Spleen (tissue), 11 donors: ENCODE measurements around the gene ITGB2. TPM values are rescaled to one million over a fixed set of nuclear protein-coding genes. Genes with fewer than 3 reads are reported as not detected.
A peak's percentile ranks its signal among the peaks of the same experiment; 100 is the strongest.

Source experiments
- DNase-seq: peaks from one replicate; pipeline ENCODE4 v3.0.0-alpha.2; 2020
- H3K27ac ChIP-seq, 8 donors: fragments of 200-600 bp; sonication (generic) in 7 of 8; 1 replicate in 4 of 8; 2 replicates in 4 of 8; pipeline versions ENCODE4 v1.5.0 to v1.8.0; 2016 to 2021; ENCODE audit warnings: inconsistent platforms in 4 of 8, mild to moderate bottlenecking in 4 of 8, moderate library complexity in 1 of 8
- H3K27me3 ChIP-seq, 7 donors: fragments of 200-600 bp; sonication (generic) in 6 of 7; replicated peaks in 1 of 7; 1 replicate in 4 of 7; 2 replicates in 3 of 7; pipeline versions ENCODE4 v1.5.0 to v1.8.0; 2016 to 2021; ENCODE audit warnings: inconsistent platforms in 3 of 7, mild to moderate bottlenecking in 1 of 7
- H3K36me3 ChIP-seq, 6 donors: fragments of 200-600 bp; sonication (generic) in 5 of 6; 1 replicate in 4 of 6; 2 replicates in 2 of 6; pipeline versions ENCODE4 v1.5.0 to v1.8.0; 2016 to 2021; ENCODE audit warnings: inconsistent platforms in 2 of 6
- H3K4me1 ChIP-seq, 6 donors: fragments of 200-600 bp; sonication (generic) in 5 of 6; 1 replicate in 3 of 6; 2 replicates in 3 of 6; pipeline versions ENCODE4 v1.5.0 to v1.8.0; 2016 to 2021; ENCODE audit warnings: inconsistent platforms in 3 of 6
- H3K4me3 ChIP-seq, 8 donors: fragments of 200-600 bp; sonication (generic) in 7 of 8; 1 replicate in 4 of 8; 2 replicates in 4 of 8; pipeline versions ENCODE4 v1.5.0 to v1.8.0; 2016 to 2021; ENCODE audit warnings: inconsistent platforms in 4 of 8, mild to moderate bottlenecking in 4 of 8, moderate library complexity in 2 of 8
- H3K9me3 ChIP-seq, 8 donors: fragments of 200-600 bp; sonication (generic) in 7 of 8; 1 replicate in 4 of 8; 2 replicates in 4 of 8; pipeline versions ENCODE4 v1.5.0 to v1.8.0; 2016 to 2021; ENCODE audit warnings: inconsistent platforms in 4 of 8
- POLR2A ChIP-seq, 3 donors: fragments of 450-650 bp; IDR thresholded peaks; one replicate each; pipeline ENCODE4 v1.5.1; 2017; ENCODE audit warnings: antibody characterized with exemption in 3 of 3, mild to moderate bottlenecking in 1 of 3
- POLR2AphosphoS5 ChIP-seq, 3 donors: sonication (generic); formaldehyde crosslinking; IDR thresholded peaks; one replicate each; pipeline ENCODE4 v1.5.1; 2017; ENCODE audit warnings: antibody characterized with exemption in 3 of 3
- WGBS, 5 donors: extraction: QIAGEN DNeasy Blood & Tissue Kit in 3 of 5; methylation state at CpG; one replicate each; pipeline versions ENCODE4 v1.1.5 to v1.1.7; 2013 to 2018; 5-methylcytosine and 5-hydroxymethylcytosine counted together
- intact Hi-C: fragments of 100-400 bp; cut with DNase I; formaldehyde crosslinking; loops from one replicate; pipeline ENCODE4 v1.15.0; 2023; ENCODE audit warnings: low total_unique reads
- polyA plus RNA-seq, 3 donors: library from polyadenylated mRNA; stranded (reverse); fragments of 200-250 nt; gene quantifications; one replicate each; pipeline ENCODE4 v1.2.1, GENCODE V29; 2013
- total RNA-seq, 7 donors: library from RNA; depleted of rRNA in 3 of 7; stranded (reverse); fragments of >200 nt in 3 of 7; fragmentation: NEBNext Ultra II Directional in 4 of 7; extraction: Animal tissue kit (Norgen Biotek cat#: 25700) in 4 of 7; gene quantifications; one replicate each; pipeline versions ENCODE4 v1.1.0 to v1.2.1, GENCODE V29; 2016 to 2021
- TF ChIP-seq, protein P1 (sequence below), 11 experiments: fragments of 200-600 bp in 7 of 11; fragments of 450-650 bp in 4 of 11; sonication (generic) in 4 of 11; IDR thresholded peaks in 8 of 11; conservative IDR thresholded peaks in 3 of 11; 1 replicate in 7 of 11; 2 replicates in 4 of 11; pipeline versions ENCODE4 v1.4.0 to v1.8.0; 2016 to 2021; ENCODE audit warnings: antibody characterized with exemption in 11 of 11, inconsistent platforms in 4 of 11, mild to moderate bottlenecking in 1 of 11
- donor health status: healthy with polysubstance abuse.
- donor health status: DM: no; HTN: no; CAD: no; lungs with moderate emphysema.
- donor health status: DM: no; HTN: no; CAD: no.
- donor health status: Bipolar disorder and iron deficiency.
- donor health status: healthy.
- donor health status: DM: no; HTN: no; CAD: no.
- donor health status: DM: yes; HTN: yes; CAD: no.

ITGB2 gene
- total and polyA plus RNA-seq, 10 donors, result 92.1 to 754 (median 338) TPM

- Histone ChIP-seq H3K9me3 (no peaks in the 10 kb centered on the region), H3K4me3 (no peak overlapping the region), H3K4me1 (peaks cover 8 to 89% (median 45%) of the 10 kb centered on the region in 6 donors), H3K27me3 (no peaks in the 10 kb centered on the region), H3K36me3 (peaks cover 0 to 89% (median 21%) of the 10 kb centered on the region in 6 donors), H3K27ac (peak overlapping the region in 1 of 8 donors; percentile 9)
- 92 to 97% (median 94%) methylated on average over 11 to 18 of the region's 18 CpGs for WGBS, 5 donors
- TF ChIP-seq POLR2A (IDR thresholded peaks at IDR 0.05), result no peak
- TF ChIP-seq, protein P1, sequence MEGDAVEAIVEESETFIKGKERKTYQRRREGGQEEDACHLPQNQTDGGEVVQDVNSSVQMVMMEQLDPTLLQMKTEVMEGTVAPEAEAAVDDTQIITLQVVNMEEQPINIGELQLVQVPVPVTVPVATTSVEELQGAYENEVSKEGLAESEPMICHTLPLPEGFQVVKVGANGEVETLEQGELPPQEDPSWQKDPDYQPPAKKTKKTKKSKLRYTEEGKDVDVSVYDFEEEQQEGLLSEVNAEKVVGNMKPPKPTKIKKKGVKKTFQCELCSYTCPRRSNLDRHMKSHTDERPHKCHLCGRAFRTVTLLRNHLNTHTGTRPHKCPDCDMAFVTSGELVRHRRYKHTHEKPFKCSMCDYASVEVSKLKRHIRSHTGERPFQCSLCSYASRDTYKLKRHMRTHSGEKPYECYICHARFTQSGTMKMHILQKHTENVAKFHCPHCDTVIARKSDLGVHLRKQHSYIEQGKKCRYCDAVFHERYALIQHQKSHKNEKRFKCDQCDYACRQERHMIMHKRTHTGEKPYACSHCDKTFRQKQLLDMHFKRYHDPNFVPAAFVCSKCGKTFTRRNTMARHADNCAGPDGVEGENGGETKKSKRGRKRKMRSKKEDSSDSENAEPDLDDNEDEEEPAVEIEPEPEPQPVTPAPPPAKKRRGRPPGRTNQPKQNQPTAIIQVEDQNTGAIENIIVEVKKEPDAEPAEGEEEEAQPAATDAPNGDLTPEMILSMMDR (IDR thresholded peaks at IDR 0.05 in 8 of 11, conservative IDR thresholded peaks at IDR 0.05 in 3 of 11), result no peak
- no peak for TF ChIP-seq POLR2AphosphoS5 (IDR thresholded peaks at IDR 0.05)
- DNase-seq, result peak; percentile 67
- intact Hi-C loops, result no loop called here
Observed at GRCh38 chr21:44950351-44950750, 29.7 kb upstream of the ITGB2 start.

DNA sequence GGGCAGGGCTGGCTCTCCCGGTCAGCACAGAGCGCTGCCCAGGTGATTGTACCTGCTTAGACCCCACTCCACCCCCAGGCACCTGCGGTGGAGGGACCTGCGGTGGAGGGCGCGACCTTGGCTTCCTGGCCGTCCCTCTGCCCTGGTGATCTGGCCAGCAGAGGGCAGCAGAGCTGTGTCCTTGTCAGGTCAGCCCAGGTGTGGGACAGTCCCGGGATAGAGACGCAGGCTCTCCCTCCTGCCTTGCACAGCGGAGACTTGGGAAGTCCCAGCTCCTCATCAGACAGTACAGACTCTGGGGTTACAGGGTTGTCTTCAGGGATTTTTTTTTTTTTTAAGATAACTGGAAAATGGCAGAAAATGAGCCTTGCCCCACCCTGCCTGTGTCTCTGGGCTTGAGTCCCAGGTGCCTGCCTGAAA lies 29.1 kb upstream of the ITGB2 start:
- DNase-seq, result peak; percentile 96
- 8 to 17% (median 17%) methylated on average over 9 to 10 of the region's 10 CpGs for WGBS, 5 donors
- H3K27me3 ChIP-seq, result no peaks in the 10 kb centered on the region
- no peak overlapping the region for H3K4me3 ChIP-seq
- peaks cover 8 to 89% (median 44%) of the 10 kb centered on the region in 6 donors for H3K4me1 ChIP-seq
- H3K36me3 ChIP-seq, result peaks cover 0 to 89% (median 27%) of the 10 kb centered on the region in 6 donors
- no peaks in the 10 kb centered on the region for H3K9me3 ChIP-seq
- peak overlapping the region in 2 of 8 donors; percentile 9 to 19 for H3K27ac ChIP-seq
- TF ChIP-seq POLR2A (IDR thresholded peaks at IDR 0.05) (no peak), POLR2AphosphoS5 (IDR thresholded peaks at IDR 0.05) (peak; percentile 51 to 66 (median 62))
- TF ChIP-seq, protein P1 (IDR thresholded peaks at IDR 0.05 in 8 of 11, conservative IDR thresholded peaks at IDR 0.05 in 3 of 11), result peak; percentile 89 to 98 (median 95)
- intact Hi-C loops, result loop anchor here (5.0 kb wide), 1 partner anchor 178 kb away; no protein-coding TSS in a partner anchor

DNA sequence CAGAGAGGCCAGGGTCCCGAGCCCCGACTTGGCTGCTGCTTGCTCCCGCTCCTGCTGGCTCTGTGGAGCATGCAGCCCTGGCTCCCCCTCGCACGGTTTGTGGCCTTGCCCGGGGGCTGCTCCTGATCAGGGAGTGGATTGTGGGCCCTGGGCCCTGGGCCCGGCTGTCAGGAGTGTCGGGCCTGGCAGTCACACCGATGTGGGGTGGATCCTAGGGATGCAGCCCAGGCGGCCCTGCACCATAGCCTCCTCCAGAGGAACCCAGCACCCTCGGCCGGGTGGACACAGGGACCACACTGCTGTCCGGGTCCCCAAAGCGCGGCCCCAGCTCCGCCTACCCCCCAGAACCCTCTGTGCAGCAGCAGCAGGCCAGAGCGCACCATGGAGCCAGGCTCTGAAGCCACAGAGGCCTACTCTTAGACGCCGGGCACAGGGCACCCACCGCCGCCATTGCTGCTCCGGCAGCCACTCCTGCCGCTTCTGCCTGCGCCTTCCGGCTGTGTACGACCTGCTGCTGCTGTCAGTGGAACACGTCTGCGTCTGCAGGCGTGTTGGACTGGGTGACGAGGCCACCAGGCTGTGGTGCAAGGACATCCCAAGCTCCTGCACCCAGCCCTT lies 28.6 kb upstream of the ITGB2 start:
- intact Hi-C loops, result loop anchor here (5.0 kb wide), 1 partner anchor 178 kb away; no protein-coding TSS in a partner anchor
- H3K9me3 ChIP-seq, result no peaks in the 10 kb centered on the region
- TF ChIP-seq POLR2A (IDR thresholded peaks at IDR 0.05), result no peak
- TF ChIP-seq, protein P1 (IDR thresholded peaks at IDR 0.05 in 8 of 11, conservative IDR thresholded peaks at IDR 0.05 in 3 of 11), result no peak
- TF ChIP-seq POLR2AphosphoS5 (IDR thresholded peaks at IDR 0.05), result no peak
- peak overlapping the region in 2 of 8 donors; percentile 9 to 19 for H3K27ac ChIP-seq
- H3K36me3 ChIP-seq, result peaks cover 0 to 89% (median 30%) of the 10 kb centered on the region in 6 donors
- DNase-seq, result no peak
- peaks cover 8 to 89% (median 44%) of the 10 kb centered on the region in 6 donors for H3K4me1 ChIP-seq
- WGBS, 5 donors, result 66 to 88% (median 87%) methylated on average over 13 to 30 of the region's 30 CpGs
- H3K4me3 ChIP-seq, result no peak overlapping the region
- no peaks in the 10 kb centered on the region for H3K27me3 ChIP-seq

DNA sequence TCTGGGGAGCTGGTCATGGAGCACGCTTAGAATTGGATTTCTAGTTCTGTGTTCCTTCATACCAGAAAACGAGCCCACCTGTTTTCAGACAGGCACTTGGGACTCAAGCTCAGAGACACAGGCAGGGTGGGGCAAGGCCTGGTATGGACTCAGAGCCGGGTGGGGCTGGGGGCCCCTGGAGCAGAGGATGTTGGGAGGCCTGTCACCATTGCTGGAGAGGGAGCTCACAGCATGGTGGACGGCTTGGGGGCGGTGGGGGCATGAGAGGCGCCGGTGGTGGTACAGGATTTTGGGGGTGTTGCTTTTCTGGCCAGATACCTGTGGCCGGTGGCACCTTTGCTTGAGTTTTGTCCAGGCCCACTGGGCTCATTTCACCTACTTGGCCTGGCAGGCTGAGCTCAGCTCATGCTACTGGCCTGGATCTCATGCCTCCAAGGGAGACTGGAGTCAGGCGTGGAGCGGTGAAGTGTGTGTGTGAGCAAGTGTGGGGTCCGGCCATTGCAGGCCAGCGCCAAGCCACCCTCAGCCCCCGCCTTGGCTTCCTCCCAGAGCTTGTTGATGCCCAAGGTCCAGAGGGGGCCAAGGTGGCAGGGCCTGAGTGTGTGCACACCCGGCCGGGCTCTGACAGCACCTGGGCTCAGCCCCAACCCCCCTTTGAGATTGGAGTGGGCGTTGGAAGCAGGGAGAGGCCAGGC lies 27.9 kb upstream of the ITGB2 start:
- no peak overlapping the region for H3K27ac ChIP-seq
- no peaks in the 10 kb centered on the region for H3K27me3 ChIP-seq
- peaks cover 8 to 90% (median 44%) of the 10 kb centered on the region in 6 donors for H3K4me1 ChIP-seq
- H3K9me3 ChIP-seq, result no peaks in the 10 kb centered on the region
- peaks cover 0 to 89% (median 35%) of the 10 kb centered on the region in 6 donors for H3K36me3 ChIP-seq
- whole genome bisulfite sequencing, 5 donors, result 86 to 96% (median 90%) methylated on average over 10 to 16 of the region's 16 CpGs
- no peak overlapping the region for H3K4me3 ChIP-seq
- DNase-seq, result peak; percentile 72
- no peak for TF ChIP-seq POLR2A (IDR thresholded peaks at IDR 0.05)
- TF ChIP-seq, protein P1 (IDR thresholded peaks at IDR 0.05 in 8 of 11, conservative IDR thresholded peaks at IDR 0.05 in 3 of 11), result no peak
- no peak for TF ChIP-seq POLR2AphosphoS5 (IDR thresholded peaks at IDR 0.05)
- intact Hi-C loops, result loop anchor here (5.0 kb wide), 1 partner anchor 179 kb away; no protein-coding TSS in a partner anchor
